ENCODE measurements around the gene MTIF2.
"Not testable (repeated sequence)": the region's sequence is repeated elsewhere in the genome, so short reads cannot be mapped to it uniquely, and the experiment has no call there.

MTIF2 gene

GRCh38 chr2:55196526-55196925 is 72.5 kb downstream of the MTIF2 start:
- no peak for DNase-seq (ENCODE audit: low read depth in 2 of 2)

- not testable (repeated sequence) for DNase-seq (ENCODE audit: low read depth in 2 of 2)
These were observed 77.1 kb downstream of the MTIF2 start for GRCh38 chr2:55191888-55192287.

- not testable (repeated sequence) for DNase-seq (ENCODE audit: low read depth in 2 of 2)
These were observed 82.2 kb downstream of the MTIF2 start for GRCh38 chr2:55186837-55187236.
